Liver (tissue), 3 donors: ENCODE data around the gene CRHR1.

Source experiments
- GABPA ChIP-seq, 2 donors: IDR thresholded peaks in 1 of 2; conservative IDR thresholded peaks in 1 of 2; 2 replicates each; pipeline ENCODE4 v1.6.1; 2016; ENCODE audit warnings: antibody characterized with exemption in 2 of 2, mild to moderate bottlenecking in 1 of 2, moderate library complexity in 1 of 2
- RAD21 ChIP-seq, 2 donors: IDR thresholded peaks; 2 replicates each; pipeline ENCODE4 v1.6.1; 2016; ENCODE audit warnings: antibody characterized with exemption in 2 of 2, mild to moderate bottlenecking in 2 of 2
- RXRA ChIP-seq, 2 donors: IDR thresholded peaks; 2 replicates each; pipeline ENCODE4 v1.6.1; 2017 to 2018; ENCODE audit warnings: antibody characterized with exemption in 2 of 2, mild to moderate bottlenecking in 1 of 2
- TAF1 ChIP-seq: conservative IDR thresholded peaks from 2 replicates; pipeline ENCODE4 v1.6.1; 2016; ENCODE audit warnings: antibody characterized with exemption, mild to moderate bottlenecking
- TF ChIP-seq, protein P1 (sequence below): fragments of 150-350 bp; IDR thresholded peaks from 2 replicates; pipeline ENCODE4 v1.5.1; 2017; ENCODE audit warnings: improper control_type of control experiment, low read depth, low read length; ENCODE audit not compliant: missing input control
- TF ChIP-seq, protein P2 (sequence below): IDR thresholded peaks from 2 replicates; pipeline ENCODE4 v1.6.1; 2016; ENCODE audit warnings: antibody characterized with exemption, mild to moderate bottlenecking
- TF ChIP-seq, protein P3 (sequence below): IDR thresholded peaks from 2 replicates; pipeline ENCODE4 v1.6.1; 2016; ENCODE audit warnings: antibody characterized with exemption
- donor health status: healthy.
- donor health status: healthy.

DNA sequence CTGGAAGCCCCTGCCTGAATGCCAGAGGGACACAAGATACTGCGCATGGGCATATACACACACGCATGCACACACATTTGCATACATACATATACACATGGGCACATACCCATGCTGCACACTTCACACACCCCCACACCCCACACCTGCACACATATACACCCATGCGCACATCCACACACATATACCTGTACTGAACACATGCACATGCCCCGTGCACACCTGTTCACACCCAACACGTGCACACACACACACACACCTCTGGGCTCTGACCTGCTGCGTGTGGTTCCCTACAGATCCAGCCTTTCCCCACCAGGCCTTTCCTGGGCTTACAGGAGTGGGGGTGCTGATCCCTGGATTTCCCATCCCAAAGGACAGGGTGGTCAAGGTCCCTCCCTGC is 66.9 kb downstream of the CRHR1 start:
- TF ChIP-seq, protein P1, sequence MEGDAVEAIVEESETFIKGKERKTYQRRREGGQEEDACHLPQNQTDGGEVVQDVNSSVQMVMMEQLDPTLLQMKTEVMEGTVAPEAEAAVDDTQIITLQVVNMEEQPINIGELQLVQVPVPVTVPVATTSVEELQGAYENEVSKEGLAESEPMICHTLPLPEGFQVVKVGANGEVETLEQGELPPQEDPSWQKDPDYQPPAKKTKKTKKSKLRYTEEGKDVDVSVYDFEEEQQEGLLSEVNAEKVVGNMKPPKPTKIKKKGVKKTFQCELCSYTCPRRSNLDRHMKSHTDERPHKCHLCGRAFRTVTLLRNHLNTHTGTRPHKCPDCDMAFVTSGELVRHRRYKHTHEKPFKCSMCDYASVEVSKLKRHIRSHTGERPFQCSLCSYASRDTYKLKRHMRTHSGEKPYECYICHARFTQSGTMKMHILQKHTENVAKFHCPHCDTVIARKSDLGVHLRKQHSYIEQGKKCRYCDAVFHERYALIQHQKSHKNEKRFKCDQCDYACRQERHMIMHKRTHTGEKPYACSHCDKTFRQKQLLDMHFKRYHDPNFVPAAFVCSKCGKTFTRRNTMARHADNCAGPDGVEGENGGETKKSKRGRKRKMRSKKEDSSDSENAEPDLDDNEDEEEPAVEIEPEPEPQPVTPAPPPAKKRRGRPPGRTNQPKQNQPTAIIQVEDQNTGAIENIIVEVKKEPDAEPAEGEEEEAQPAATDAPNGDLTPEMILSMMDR = no peak
- TF ChIP-seq GABPA (IDR thresholded peaks at IDR 0.05 in 1 of 2, conservative IDR thresholded peaks at IDR 0.05 in 1 of 2) = no peak
- TF ChIP-seq, protein P2, sequence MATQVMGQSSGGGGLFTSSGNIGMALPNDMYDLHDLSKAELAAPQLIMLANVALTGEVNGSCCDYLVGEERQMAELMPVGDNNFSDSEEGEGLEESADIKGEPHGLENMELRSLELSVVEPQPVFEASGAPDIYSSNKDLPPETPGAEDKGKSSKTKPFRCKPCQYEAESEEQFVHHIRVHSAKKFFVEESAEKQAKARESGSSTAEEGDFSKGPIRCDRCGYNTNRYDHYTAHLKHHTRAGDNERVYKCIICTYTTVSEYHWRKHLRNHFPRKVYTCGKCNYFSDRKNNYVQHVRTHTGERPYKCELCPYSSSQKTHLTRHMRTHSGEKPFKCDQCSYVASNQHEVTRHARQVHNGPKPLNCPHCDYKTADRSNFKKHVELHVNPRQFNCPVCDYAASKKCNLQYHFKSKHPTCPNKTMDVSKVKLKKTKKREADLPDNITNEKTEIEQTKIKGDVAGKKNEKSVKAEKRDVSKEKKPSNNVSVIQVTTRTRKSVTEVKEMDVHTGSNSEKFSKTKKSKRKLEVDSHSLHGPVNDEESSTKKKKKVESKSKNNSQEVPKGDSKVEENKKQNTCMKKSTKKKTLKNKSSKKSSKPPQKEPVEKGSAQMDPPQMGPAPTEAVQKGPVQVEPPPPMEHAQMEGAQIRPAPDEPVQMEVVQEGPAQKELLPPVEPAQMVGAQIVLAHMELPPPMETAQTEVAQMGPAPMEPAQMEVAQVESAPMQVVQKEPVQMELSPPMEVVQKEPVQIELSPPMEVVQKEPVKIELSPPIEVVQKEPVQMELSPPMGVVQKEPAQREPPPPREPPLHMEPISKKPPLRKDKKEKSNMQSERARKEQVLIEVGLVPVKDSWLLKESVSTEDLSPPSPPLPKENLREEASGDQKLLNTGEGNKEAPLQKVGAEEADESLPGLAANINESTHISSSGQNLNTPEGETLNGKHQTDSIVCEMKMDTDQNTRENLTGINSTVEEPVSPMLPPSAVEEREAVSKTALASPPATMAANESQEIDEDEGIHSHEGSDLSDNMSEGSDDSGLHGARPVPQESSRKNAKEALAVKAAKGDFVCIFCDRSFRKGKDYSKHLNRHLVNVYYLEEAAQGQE = no peak
- no peak for TF ChIP-seq RAD21 (IDR thresholded peaks at IDR 0.05)
- TF ChIP-seq TAF1 = no peak
- TF ChIP-seq RXRA (IDR thresholded peaks at IDR 0.05) = no peak
- TF ChIP-seq, protein P3, sequence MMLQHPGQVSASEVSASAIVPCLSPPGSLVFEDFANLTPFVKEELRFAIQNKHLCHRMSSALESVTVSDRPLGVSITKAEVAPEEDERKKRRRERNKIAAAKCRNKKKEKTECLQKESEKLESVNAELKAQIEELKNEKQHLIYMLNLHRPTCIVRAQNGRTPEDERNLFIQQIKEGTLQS = no peak
